ENCODE measurements around the gene MCM6. TPM values are rescaled to one million over a fixed set of nuclear protein-coding genes. Genes with fewer than 3 reads are reported as not detected.

MCM6 gene
- total and polyA plus RNA-seq, 8 donors, result 1.8 to 41.1 (median 8.5) TPM

DNA sequence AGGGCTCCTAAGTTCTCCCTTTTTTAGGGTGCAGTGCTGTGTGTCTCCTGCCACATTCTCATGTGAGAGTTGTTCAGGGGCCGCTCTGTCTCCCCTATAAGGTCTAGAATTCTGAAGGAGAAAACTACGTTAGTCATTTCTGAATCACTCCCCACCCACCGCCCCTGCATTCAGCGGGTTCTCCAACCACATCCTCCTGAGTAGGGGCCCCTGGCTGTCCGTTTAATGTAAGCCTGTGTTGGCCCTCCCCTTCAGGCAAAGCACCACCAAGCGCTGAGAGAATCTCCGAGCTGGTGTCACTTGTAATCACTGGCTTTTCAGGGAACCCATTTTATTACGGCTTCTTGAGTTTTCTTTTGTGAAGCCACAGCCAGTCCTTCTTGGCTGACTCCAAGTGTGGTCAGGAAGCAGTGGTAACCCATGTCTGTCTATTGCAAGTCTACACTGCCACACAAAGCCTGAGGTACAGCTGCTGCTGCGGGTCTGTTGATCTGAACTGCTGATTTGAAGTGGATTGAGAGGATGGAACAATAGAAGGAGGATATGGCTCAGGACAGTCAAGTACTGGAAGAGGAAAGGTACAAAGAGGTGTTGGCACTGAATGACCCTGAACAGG, 56.1 kb downstream of the MCM6 start:
- H3K36me3 ChIP-seq, result no peaks in the 10 kb centered on the region
- peaks cover 0 to 14% (median 8%) of the 10 kb centered on the region in 4 donors for H3K9me3 ChIP-seq
- peak in 1 of 2 donors; percentile 42 for DNase-seq
- no peak overlapping the region for H3K27ac ChIP-seq
- TF ChIP-seq POLR2AphosphoS5 (IDR thresholded peaks at IDR 0.05) (no peak), EP300 (IDR thresholded peaks at IDR 0.05) (no peak), POLR2A (IDR thresholded peaks at IDR 0.05) (no peak)
- TF ChIP-seq, protein P1, sequence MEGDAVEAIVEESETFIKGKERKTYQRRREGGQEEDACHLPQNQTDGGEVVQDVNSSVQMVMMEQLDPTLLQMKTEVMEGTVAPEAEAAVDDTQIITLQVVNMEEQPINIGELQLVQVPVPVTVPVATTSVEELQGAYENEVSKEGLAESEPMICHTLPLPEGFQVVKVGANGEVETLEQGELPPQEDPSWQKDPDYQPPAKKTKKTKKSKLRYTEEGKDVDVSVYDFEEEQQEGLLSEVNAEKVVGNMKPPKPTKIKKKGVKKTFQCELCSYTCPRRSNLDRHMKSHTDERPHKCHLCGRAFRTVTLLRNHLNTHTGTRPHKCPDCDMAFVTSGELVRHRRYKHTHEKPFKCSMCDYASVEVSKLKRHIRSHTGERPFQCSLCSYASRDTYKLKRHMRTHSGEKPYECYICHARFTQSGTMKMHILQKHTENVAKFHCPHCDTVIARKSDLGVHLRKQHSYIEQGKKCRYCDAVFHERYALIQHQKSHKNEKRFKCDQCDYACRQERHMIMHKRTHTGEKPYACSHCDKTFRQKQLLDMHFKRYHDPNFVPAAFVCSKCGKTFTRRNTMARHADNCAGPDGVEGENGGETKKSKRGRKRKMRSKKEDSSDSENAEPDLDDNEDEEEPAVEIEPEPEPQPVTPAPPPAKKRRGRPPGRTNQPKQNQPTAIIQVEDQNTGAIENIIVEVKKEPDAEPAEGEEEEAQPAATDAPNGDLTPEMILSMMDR (IDR thresholded peaks at IDR 0.05), result no peak
- WGBS, 5 donors, result 56 to 76% (median 62%) methylated on average over 6 to 9 of the region's 9 CpGs
- H3K4me1 ChIP-seq, result no peaks in the 10 kb centered on the region
- H3K27me3 ChIP-seq, result no peaks in the 10 kb centered on the region
- H3K4me3 ChIP-seq, result no peak overlapping the region
- intact Hi-C loops (cut with DNase I; ENCODE audit: low total_unique reads), result no loop called here

DNA sequence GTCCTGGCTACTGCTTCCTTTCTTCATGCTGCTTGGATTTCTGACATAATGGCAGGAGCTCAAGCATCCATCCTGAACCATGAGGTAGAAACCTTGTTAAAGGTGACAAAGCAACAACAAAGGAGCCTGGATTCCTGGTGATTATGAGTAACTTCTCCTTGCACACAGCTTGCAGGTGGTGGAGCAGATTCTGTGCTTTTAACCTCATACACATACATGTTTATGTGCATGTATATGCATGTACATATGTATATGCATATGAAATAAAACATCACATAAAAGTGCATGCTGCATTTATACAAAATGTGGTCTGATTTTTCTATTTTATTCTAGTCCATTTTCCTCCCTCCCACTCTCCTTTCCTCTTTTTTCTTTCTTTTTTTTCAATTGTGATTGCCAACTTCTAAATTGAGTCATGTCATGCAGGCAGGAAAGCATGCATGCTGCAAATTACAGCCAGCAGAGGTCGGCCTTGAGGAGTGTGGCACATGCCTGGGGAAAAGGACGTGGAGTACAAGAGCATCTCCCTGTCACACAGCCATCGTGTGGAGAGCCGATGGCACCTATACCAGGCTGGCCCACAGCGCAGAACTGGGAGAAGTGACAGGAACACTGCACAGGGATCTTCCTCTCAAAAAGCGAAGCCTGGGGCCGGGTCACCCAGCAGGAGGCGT, 57.2 kb downstream of the MCM6 start:
- no peaks in the 10 kb centered on the region for H3K4me1 ChIP-seq
- WGBS, 5 donors, result 70 to 86% (median 78%) methylated on average over 8 of the region's 8 CpGs
- H3K9me3 ChIP-seq, result peaks cover 0 to 14% (median 8%) of the 10 kb centered on the region in 4 donors
- no peaks in the 10 kb centered on the region for H3K27me3 ChIP-seq
- no peaks in the 10 kb centered on the region for H3K36me3 ChIP-seq
- H3K27ac ChIP-seq, result no peak overlapping the region
- TF ChIP-seq EP300 (IDR thresholded peaks at IDR 0.05), result no peak
- no peak for TF ChIP-seq POLR2A (IDR thresholded peaks at IDR 0.05)
- no peak for TF ChIP-seq POLR2AphosphoS5 (IDR thresholded peaks at IDR 0.05)
- TF ChIP-seq, protein P1 (IDR thresholded peaks at IDR 0.05), result no peak
- intact Hi-C loops (cut with DNase I; ENCODE audit: low total_unique reads), result no loop called here
- DNase-seq, result no peak
- H3K4me3 ChIP-seq, result no peak overlapping the region

DNA sequence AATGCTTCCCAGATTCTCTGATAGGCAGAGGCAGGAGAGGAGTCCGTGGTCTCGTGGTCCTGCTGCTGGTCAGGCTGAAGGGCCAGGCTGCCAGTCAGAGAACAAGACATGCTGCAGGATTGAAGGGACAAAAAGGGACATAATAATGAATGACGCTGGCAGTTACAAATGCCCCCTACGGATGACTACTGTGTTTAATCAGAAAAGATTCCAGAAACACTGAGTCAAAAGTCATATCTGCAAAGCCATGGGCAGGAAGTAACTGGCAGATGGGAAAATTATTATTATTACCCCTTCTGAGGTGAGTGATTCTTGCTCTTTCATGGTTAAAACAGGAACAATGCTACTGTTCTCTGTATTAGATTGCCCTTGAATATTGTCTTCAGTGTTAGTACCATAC, 58.3 kb downstream of the MCM6 start:
- intact Hi-C loops (cut with DNase I; ENCODE audit: low total_unique reads), result no loop called here
- no peak for DNase-seq
- H3K9me3 ChIP-seq, result peaks cover 0 to 8% (median 2%) of the 10 kb centered on the region in 4 donors
- H3K36me3 ChIP-seq, result no peaks in the 10 kb centered on the region
- no peaks in the 10 kb centered on the region for H3K27me3 ChIP-seq
- H3K4me1 ChIP-seq, result no peaks in the 10 kb centered on the region
- TF ChIP-seq, protein P1 (IDR thresholded peaks at IDR 0.05), result no peak
- TF ChIP-seq EP300 (IDR thresholded peaks at IDR 0.05) (no peak), POLR2A (IDR thresholded peaks at IDR 0.05) (no peak), POLR2AphosphoS5 (IDR thresholded peaks at IDR 0.05) (no peak)
- 62 to 77% (median 71%) methylated on average over 4 of the region's 4 CpGs for WGBS, 5 donors
- H3K27ac ChIP-seq, result no peak overlapping the region
- no peak overlapping the region for H3K4me3 ChIP-seq

DNA sequence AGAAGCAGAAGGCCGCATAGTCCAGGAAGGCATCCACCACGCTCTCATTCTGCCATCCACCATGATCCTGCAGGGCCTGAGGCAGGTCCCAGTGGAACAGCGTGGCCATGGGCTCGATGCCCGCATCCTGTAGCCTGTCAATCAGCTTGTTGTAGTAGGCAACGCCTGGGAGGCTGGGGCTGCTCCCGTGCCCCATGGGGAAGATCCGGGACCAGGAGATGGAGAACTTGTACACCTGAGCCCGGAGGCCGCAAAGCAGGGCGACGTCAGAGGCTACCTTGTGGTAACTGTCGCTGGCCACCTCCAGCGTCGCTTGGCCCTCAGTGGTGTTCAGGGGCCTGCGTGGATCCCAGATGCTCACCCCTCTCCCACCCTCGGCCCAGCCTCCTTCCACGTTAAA, 58.8 kb downstream of the MCM6 start:
- no peak for DNase-seq
- Histone ChIP-seq H3K27me3 (no peaks in the 10 kb centered on the region), H3K27ac (no peak overlapping the region), H3K36me3 (no peaks in the 10 kb centered on the region), H3K9me3 (peaks cover 0 to 3% (median 0%) of the 10 kb centered on the region in 4 donors), H3K4me1 (no peaks in the 10 kb centered on the region), H3K4me3 (no peak overlapping the region)
- intact Hi-C loops (cut with DNase I; ENCODE audit: low total_unique reads), result no loop called here
- 87 to 93% (median 88%) methylated on average over 10 to 18 of the region's 18 CpGs for WGBS, 5 donors
- TF ChIP-seq EP300 (IDR thresholded peaks at IDR 0.05) (no peak), POLR2A (IDR thresholded peaks at IDR 0.05) (no peak)

DNA sequence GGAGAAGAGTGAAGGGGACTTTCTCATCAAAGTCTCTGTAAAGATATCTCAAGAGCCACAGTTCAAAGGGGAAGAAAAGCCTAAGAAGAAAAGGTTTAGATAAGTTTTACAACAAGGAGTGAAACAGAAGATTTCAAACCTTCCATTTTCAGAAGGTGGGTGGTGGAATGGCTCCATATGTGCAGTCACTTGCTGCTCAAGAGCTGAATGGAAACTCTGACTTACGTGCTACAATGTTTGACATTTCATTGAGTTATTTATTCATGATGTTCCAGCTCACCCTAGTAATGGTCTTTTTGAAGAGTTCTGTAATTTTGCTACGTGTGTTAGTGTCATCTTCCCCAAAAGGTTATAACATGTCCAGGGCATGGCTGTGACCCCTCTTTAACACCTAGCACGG, 61.0 kb downstream of the MCM6 start:
- Histone ChIP-seq H3K4me1 (no peaks in the 10 kb centered on the region), H3K36me3 (no peaks in the 10 kb centered on the region), H3K9me3 (no peaks in the 10 kb centered on the region), H3K27me3 (no peaks in the 10 kb centered on the region), H3K4me3 (no peak overlapping the region), H3K27ac (no peak overlapping the region)
- TF ChIP-seq, protein P1 (IDR thresholded peaks at IDR 0.05), result no peak
- no peak for TF ChIP-seq POLR2AphosphoS5 (IDR thresholded peaks at IDR 0.05)
- no peak for TF ChIP-seq EP300 (IDR thresholded peaks at IDR 0.05)
- TF ChIP-seq POLR2A (IDR thresholded peaks at IDR 0.05), result no peak
- no peak for DNase-seq
- intact Hi-C loops (cut with DNase I; ENCODE audit: low total_unique reads), result no loop called here
- WGBS, 5 donors, result 70 to 81% (median 73%) methylated on average over 3 of the region's 3 CpGs
